Fibroblast of lung (primary cell): Measurements from ENCODE around the gene INTS11.

Experiments
- EZH2 ChIP-seq: IDR thresholded peaks from 2 replicates; pipeline ENCODE4 v1.5.1; 2012; ENCODE audit warnings: low read length, control low read depth, mild to moderate bottlenecking; ENCODE audit errors: missing control alignments
- TF ChIP-seq, protein P1 (sequence below), 2 donors: IDR thresholded peaks in 1 of 2; conservative IDR thresholded peaks in 1 of 2; 1 replicate in 1 of 2; 2 replicates in 1 of 2; pipeline ENCODE4 v1.5.1; 2011 to 2012; ENCODE audit warnings: low read length in 2 of 2, control low read depth in 1 of 2, inconsistent platforms in 1 of 2, low read depth in 1 of 2, mild to moderate bottlenecking in 1 of 2

DNA sequence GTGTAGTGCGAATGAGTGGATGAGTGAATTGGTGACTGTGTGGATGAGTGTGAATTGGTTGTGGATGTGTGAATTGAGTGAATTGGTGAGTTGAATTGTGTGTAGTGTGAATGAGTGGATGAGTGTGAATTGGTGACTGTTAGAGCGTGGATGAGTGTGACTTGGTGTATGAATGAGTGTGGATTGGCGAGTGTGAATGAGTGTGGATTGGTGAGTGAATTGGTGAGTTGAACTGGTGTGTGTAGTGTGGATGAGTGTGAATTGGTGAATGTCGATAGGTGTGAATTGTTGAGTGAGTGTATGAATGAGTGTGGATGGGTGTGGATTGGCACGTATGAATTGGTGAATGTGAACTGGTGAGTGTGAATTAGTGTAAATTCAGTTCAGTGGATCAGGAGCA lies 42.9 kb upstream of the INTS11 start:
- TF ChIP-seq, protein P1, sequence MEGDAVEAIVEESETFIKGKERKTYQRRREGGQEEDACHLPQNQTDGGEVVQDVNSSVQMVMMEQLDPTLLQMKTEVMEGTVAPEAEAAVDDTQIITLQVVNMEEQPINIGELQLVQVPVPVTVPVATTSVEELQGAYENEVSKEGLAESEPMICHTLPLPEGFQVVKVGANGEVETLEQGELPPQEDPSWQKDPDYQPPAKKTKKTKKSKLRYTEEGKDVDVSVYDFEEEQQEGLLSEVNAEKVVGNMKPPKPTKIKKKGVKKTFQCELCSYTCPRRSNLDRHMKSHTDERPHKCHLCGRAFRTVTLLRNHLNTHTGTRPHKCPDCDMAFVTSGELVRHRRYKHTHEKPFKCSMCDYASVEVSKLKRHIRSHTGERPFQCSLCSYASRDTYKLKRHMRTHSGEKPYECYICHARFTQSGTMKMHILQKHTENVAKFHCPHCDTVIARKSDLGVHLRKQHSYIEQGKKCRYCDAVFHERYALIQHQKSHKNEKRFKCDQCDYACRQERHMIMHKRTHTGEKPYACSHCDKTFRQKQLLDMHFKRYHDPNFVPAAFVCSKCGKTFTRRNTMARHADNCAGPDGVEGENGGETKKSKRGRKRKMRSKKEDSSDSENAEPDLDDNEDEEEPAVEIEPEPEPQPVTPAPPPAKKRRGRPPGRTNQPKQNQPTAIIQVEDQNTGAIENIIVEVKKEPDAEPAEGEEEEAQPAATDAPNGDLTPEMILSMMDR (conservative IDR thresholded peaks at IDR 0.05 in 1 of 2, IDR thresholded peaks at IDR 0.05 in 1 of 2; ENCODE audit: low read depth in 1 of 2, low read length in 2 of 2): no peak
- no peak for TF ChIP-seq EZH2
